Hepatic stellate cell (primary cell): ENCODE measurements around the gene IGFL2.

Source experiments
- DNase-seq: peaks from one replicate; pipeline ENCODE4 v3.0.0; 2011; ENCODE audit warnings: low spot score

Gene IGFL2

DNA sequence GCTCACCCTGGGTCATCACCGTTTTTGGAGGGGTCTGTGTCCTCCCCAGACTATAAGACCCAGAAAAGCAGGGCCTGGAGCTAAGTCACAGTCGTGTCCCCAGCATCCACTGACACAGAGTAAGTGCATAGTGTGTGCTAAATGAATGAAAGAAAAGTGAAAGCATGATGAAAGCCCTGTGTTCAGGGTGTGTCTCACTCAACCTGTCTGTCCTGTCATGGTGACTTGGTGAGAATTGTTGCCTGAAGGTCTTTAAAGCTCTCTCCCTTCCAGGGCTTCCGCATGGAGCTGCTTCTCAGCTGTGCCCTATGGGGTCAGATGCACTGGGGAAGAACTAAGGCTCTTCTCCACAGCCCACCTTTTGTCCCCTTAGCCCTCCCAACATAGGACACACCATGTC lies 61.0 kb downstream of the IGFL2 start:
- DNase-seq = no peak

GRCh38 chr19:46209472-46209871 lies 61.4 kb downstream of the IGFL2 start:
- no peak for DNase-seq

DNA sequence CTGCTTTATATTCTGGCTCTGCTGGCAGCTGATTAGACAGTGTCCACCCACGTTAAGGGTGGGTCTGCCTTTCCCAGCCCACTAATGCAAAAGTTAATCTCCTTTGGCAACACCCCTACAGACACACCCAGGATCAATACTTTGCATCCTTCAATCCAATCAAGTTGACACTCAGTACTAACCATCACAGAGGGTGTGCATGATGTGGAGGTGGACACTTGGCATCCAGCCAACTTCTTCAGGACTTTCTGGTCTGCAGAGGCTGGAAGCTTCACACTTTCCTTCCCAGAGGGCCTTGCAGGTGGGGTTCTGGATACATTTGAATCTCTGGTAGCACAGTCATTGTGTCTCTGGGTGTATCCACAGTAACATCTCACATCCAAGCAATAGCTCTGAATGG lies 62.6 kb downstream of the IGFL2 start:
- no peak for DNase-seq
